B cell (primary cell): ENCODE data around the gene GNS. TPM values are rescaled to one million over a fixed set of nuclear protein-coding genes. Genes with fewer than 3 reads are reported as not detected.

Experiments used
- ATAC-seq: fragments of 200-7000 bp; cut with Tn5 transposase; one replicate; pipeline ENCODE4 v1.10.0; 2021; ENCODE audit warnings: low read depth, mild to moderate bottlenecking, moderate number of reproducible peaks, moderate library complexity
- CTCF ChIA-PET: fragments of 350-600 bp; sonication (Branson Sonifier 250); formaldehyde crosslinking; loops from one replicate; lab custom pipeline; 2021; ENCODE audit warnings: antibody characterized with exemption, inconsistent platforms; lab: Charles Lee
- POLR2A ChIA-PET: fragments of 350-600 bp; sonication (Branson Sonifier 250); formaldehyde crosslinking; loops from one replicate; lab custom pipeline; 2021; ENCODE audit warnings: antibody characterized with exemption; lab: Charles Lee
- DNase-seq: peaks from one replicate; pipeline ENCODE4 v3.0.0; 2013
- H2AFZ ChIP-seq: 2 replicates; pipeline ENCODE4 v1.6.1; 2012; ENCODE audit warnings: mild to moderate bottlenecking, low read depth, low read length; ENCODE audit not compliant: insufficient read depth, poor library complexity, severe bottlenecking
- H3K27ac ChIP-seq, 2 donors: 1 replicate in 1 of 2; 2 replicates in 1 of 2; pipeline ENCODE4 v1.5.1; 2012 to 2013; ENCODE audit warnings: low read length in 2 of 2, mild to moderate bottlenecking in 2 of 2, moderate library complexity in 1 of 2
- H3K27me3 ChIP-seq, 4 experiments: fragments of 200-600 bp in 1 of 4; sonication (generic) in 1 of 4; replicated peaks in 1 of 4; 1 replicate in 2 of 4; 2 replicates in 2 of 4; pipeline versions ENCODE4 v1.6.1 to v1.7.0; 2013 to 2016; ENCODE audit warnings: low read length in 3 of 4, mild to moderate bottlenecking in 2 of 4, mixed read lengths in 1 of 4, moderate library complexity in 1 of 4; ENCODE audit not compliant: insufficient read depth in 4 of 4, control insufficient read depth in 3 of 4; ENCODE audit errors: control extremely low read depth in 1 of 4
- H3K36me3 ChIP-seq, 2 experiments: replicated peaks in 1 of 2; 1 replicate in 1 of 2; 2 replicates in 1 of 2; pipeline versions ENCODE4 v1.6.1 to v1.7.1; 2013; ENCODE audit warnings: low read length in 1 of 2; ENCODE audit not compliant: insufficient read depth in 2 of 2, control insufficient read depth in 1 of 2; ENCODE audit errors: control extremely low read depth in 1 of 2, extremely low read depth in 1 of 2
- H3K4me1 ChIP-seq, 2 donors: fragments of 200-600 bp in 1 of 2; sonication (generic) in 1 of 2; 1 replicate in 1 of 2; 2 replicates in 1 of 2; pipeline versions ENCODE4 v1.5.1 to v1.6.1; 2013 to 2017; ENCODE audit warnings: low read length in 2 of 2; ENCODE audit not compliant: control insufficient read depth in 2 of 2, insufficient read depth in 2 of 2
- H3K4me2 ChIP-seq: replicated peaks from 2 replicates; pipeline ENCODE3; 2012; ENCODE audit warnings: mild to moderate bottlenecking, low read depth, low read length; ENCODE audit not compliant: poor library complexity, severe bottlenecking
- H3K4me3 ChIP-seq, 5 experiments: fragments of 200-600 bp in 1 of 5; sonication (generic) in 1 of 5; 1 replicate in 3 of 5; 2 replicates in 2 of 5; pipeline versions ENCODE4 v1.5.1 to v1.7.0; 2011 to 2016; ENCODE audit warnings: low read length in 4 of 5, mild to moderate bottlenecking in 4 of 5, low read depth in 2 of 5, control low read depth in 1 of 5, moderate library complexity in 1 of 5; ENCODE audit not compliant: insufficient read depth in 1 of 5; ENCODE audit errors: control extremely low read depth in 1 of 5, extremely low read depth in 1 of 5
- H3K79me2 ChIP-seq: fragments of 200-600 bp; sonication (generic); one replicate; pipeline ENCODE4 v1.6.0; 2016; ENCODE audit warnings: low read length; ENCODE audit not compliant: control insufficient read depth, insufficient read depth
- H3K9ac ChIP-seq: fragments of 200-600 bp; sonication (generic); 2 replicates; pipeline ENCODE4 v1.6.1; 2017; ENCODE audit warnings: mild to moderate bottlenecking, low read length, moderate library complexity
- H3K9me3 ChIP-seq, 3 donors: one replicate each; pipeline versions ENCODE4 v1.6.1 to v1.7.1; 2013; ENCODE audit warnings: low read length in 2 of 3; ENCODE audit not compliant: control insufficient read depth in 2 of 3, insufficient read depth in 1 of 3; ENCODE audit errors: control extremely low read depth in 1 of 3
- H4K20me1 ChIP-seq: 2 replicates; pipeline ENCODE4 v1.6.0; 2012; ENCODE audit warnings: mild to moderate bottlenecking, low read length; ENCODE audit not compliant: insufficient read depth, control insufficient read depth, poor library complexity, severe bottlenecking
- H3K27ac Mint-ChIP-seq: one replicate; pipeline ENCODE4 v1.8.0; 2021; ENCODE audit warnings: mixed read lengths
- H3K27me3 Mint-ChIP-seq: one replicate; pipeline ENCODE4 v1.8.0; 2021; ENCODE audit warnings: mixed read lengths
- H3K4me1 Mint-ChIP-seq: one replicate; pipeline ENCODE4 v1.8.0; 2021; ENCODE audit warnings: mixed read lengths
- H3K4me3 Mint-ChIP-seq: one replicate; pipeline ENCODE4 v1.8.0; 2021; ENCODE audit warnings: mixed read lengths
- H3K9me3 Mint-ChIP-seq: one replicate; pipeline ENCODE4 v1.8.0; 2022; ENCODE audit warnings: mixed read lengths; ENCODE audit not compliant: insufficient read depth
- CTCF ChIP-seq: fragments of 200-600 bp; IDR thresholded peaks from one replicate; pipeline ENCODE4 v1.8.0; 2022; ENCODE audit warnings: antibody characterized with exemption, mild to moderate bottlenecking
- EZH2 ChIP-seq: IDR thresholded peaks from 2 replicates; pipeline ENCODE4 v1.6.1; 2012; ENCODE audit warnings: borderline replicate concordance, low read depth, mild to moderate bottlenecking, moderate library complexity, low read length; ENCODE audit not compliant: insufficient read depth, poor library complexity, severe bottlenecking
- WGBS: methylation state at CpG from one replicate; pipeline ENCODE4 v1.1.5; 2013; ENCODE audit warnings: missing lambda C conversion rate; ENCODE audit not compliant: insufficient coverage; 5-methylcytosine and 5-hydroxymethylcytosine counted together
- intact Hi-C: fragments of 100-400 bp; cut with micrococcal nuclease; formaldehyde crosslinking; loops from one replicate; pipeline ENCODE4 v1.10.0; 2022
- polyA plus RNA-seq: library from polyadenylated mRNA; depleted of rRNA; stranded (reverse); fragments of >200 nt; gene quantifications from 2 replicates; pipeline ENCODE4 v1.2.3, GENCODE V29; 2012
- total RNA-seq, 2 donors: library from RNA; stranded (reverse); fragments of 120-200 nt in 1 of 2; gene quantifications; 1 replicate in 1 of 2; 2 replicates in 1 of 2; pipeline versions ENCODE4 v1.2.3 to v1.2.4, GENCODE V29; 2013 to 2022

The GNS gene
- total and polyA plus RNA-seq, 2 donors (not counting 1 experiment from before 2014, with no cell fraction given): 7.0 to 26.7 TPM

- H3K4me3 ChIP-seq: no peak overlapping the region
- no peak overlapping the region for H3K27ac Mint-ChIP-seq
- POLR2A ChIA-PET: no interaction called here
- intact Hi-C loops: no loop called here
- no peaks in the 10 kb centered on the region for H3K27me3 Mint-ChIP-seq
- no peaks in the 10 kb centered on the region for H3K9me3 ChIP-seq
- 98% methylated on average over 5 of the region's 5 CpGs for WGBS
- H3K4me1 ChIP-seq: no peaks in the 10 kb centered on the region
- no peak for ATAC-seq
- no peak overlapping the region for H2AFZ ChIP-seq
- no peak for DNase-seq
- TF ChIP-seq EZH2 (no peak), CTCF (no peak)
- no peak overlapping the region for H3K4me2 ChIP-seq
- H3K9ac ChIP-seq: no peak overlapping the region
- H3K4me1 Mint-ChIP-seq: peaks cover 2% of the 10 kb centered on the region
- no peak overlapping the region for H3K27ac ChIP-seq
- H3K9me3 Mint-ChIP-seq: no peaks in the 10 kb centered on the region
- H3K4me3 Mint-ChIP-seq: no peak overlapping the region
- CTCF ChIA-PET: interaction anchor here (0.8 to 6.3 kb wide), 4 partner anchors 10 to 159 kb away, joined by 3 to 30 read pairs (median 6); no protein-coding TSS in a partner anchor
- no peaks in the 10 kb centered on the region for H3K36me3 ChIP-seq
- H3K27me3 ChIP-seq: no peaks in the 10 kb centered on the region
- H4K20me1 ChIP-seq: no peaks in the 10 kb centered on the region
- no peaks in the 10 kb centered on the region for H3K79me2 ChIP-seq
Observed at GRCh38 chr12:64706857-64707256, 52.3 kb downstream of the GNS start.

GRCh38 chr12:64706306-64706705 lies 52.9 kb downstream of the GNS start:
- Histone ChIP-seq H3K4me1 (no peaks in the 10 kb centered on the region), H3K9ac (no peak overlapping the region), H3K27ac (no peak overlapping the region), H3K4me2 (no peak overlapping the region), H3K79me2 (no peaks in the 10 kb centered on the region), H3K27me3 (no peaks in the 10 kb centered on the region), H4K20me1 (no peaks in the 10 kb centered on the region), H3K36me3 (no peaks in the 10 kb centered on the region), H3K4me3 (no peak overlapping the region), H3K9me3 (no peaks in the 10 kb centered on the region), H2AFZ (no peak overlapping the region)
- no peaks in the 10 kb centered on the region for H3K27me3 Mint-ChIP-seq
- H3K27ac Mint-ChIP-seq: no peak overlapping the region
- intact Hi-C loops: no loop called here
- ChIA-PET CTCF (interaction anchor here (1.2 to 6.3 kb wide), 3 partner anchors 9 to 157 kb away, joined by 3 to 30 read pairs (median 9); no protein-coding TSS in a partner anchor), POLR2A (no interaction called here)
- 78% methylated on average over 3 of the region's 3 CpGs for WGBS
- DNase-seq: no peak
- no peak for TF ChIP-seq EZH2
- TF ChIP-seq CTCF: no peak
- H3K4me3 Mint-ChIP-seq: no peak overlapping the region
- H3K4me1 Mint-ChIP-seq: peaks cover 2% of the 10 kb centered on the region
- no peaks in the 10 kb centered on the region for H3K9me3 Mint-ChIP-seq
- ATAC-seq: no peak
